A549 (cell line): ENCODE measurements around the gene RPL41. TPM values are rescaled to one million over a fixed set of nuclear protein-coding genes. Genes with fewer than 3 reads are reported as not detected.

Experiments
- ATAC-seq, 2 experiments: fragments of 200-7000 bp in 1 of 2; fragments of >200 bp in 1 of 2; cut with Nextera tagmentation in 1 of 2; cut with Tn5 transposase in 1 of 2; 3 replicates each; pipeline versions ENCODE4 v1.8.0 to v1.9.1; 2018 to 2020; ENCODE audit warnings: mild to moderate bottlenecking in 1 of 2, moderate library complexity in 1 of 2
- CTCF ChIA-PET: fragments of 300-600 bp; sonication (Branson Sonifier 250); formaldehyde crosslinking; extraction: SDS; loops from one replicate; lab custom pipeline; 2021; ENCODE audit warnings: antibody characterized with exemption, inconsistent platforms; lab: Yijun Ruan, JAX
- POLR2A ChIA-PET: fragments of 350-600 bp; formaldehyde crosslinking; extraction: SDS; loops from one replicate; lab custom pipeline; 2021; ENCODE audit warnings: antibody characterized with exemption, inconsistent platforms; lab: Yijun Ruan, JAX
- DNase-seq, 2 experiments: peaks; one replicate each; pipeline versions ENCODE4 v3.0.0 to v3.0.0-alpha.2; 2011 to 2016; ENCODE audit warnings: low read depth in 1 of 2, low spot score in 1 of 2
- FAIRE-seq: peaks from 2 replicates; lab custom pipeline; 2011; peaks lifted over from hg19 to GRCh38; lab: Jason Lieb, UNC
- H3K27ac ChIP-seq, 2 experiments: fragments of >200 bp; sonication (Bioruptor Twin); formaldehyde crosslinking; 3 replicates each; pipeline ENCODE4 v1.5.1; 2016 to 2017
- H3K4me1 ChIP-seq: fragments of >200 bp; sonication (Bioruptor Twin); formaldehyde crosslinking; 3 replicates; pipeline ENCODE4 v1.6.1; 2016
- H3K4me2 ChIP-seq: fragments of >200 bp; sonication (Bioruptor Twin); formaldehyde crosslinking; 3 replicates; pipeline ENCODE4 v1.6.1; 2016
- H3K4me3 ChIP-seq: fragments of >200 bp; sonication (Bioruptor Twin); formaldehyde crosslinking; 3 replicates; pipeline ENCODE4 v1.5.1; 2016
- H3K9me3 ChIP-seq: fragments of >200 bp; sonication (Bioruptor Twin); formaldehyde crosslinking; 3 replicates; pipeline ENCODE4 v1.6.1; 2016
- CBX2 ChIP-seq: fragments of 200-600 bp; sonication (generic); IDR thresholded peaks from 2 replicates; pipeline ENCODE4 v1.6.1; 2016; ENCODE audit warnings: low read depth, mild to moderate bottlenecking, borderline replicate concordance
- CTCF ChIP-seq: fragments of >200 bp; sonication (Bioruptor Twin); formaldehyde crosslinking; IDR thresholded peaks from 3 replicates; pipeline ENCODE4 v1.5.1; 2016
- E2F6 ChIP-seq: IDR thresholded peaks from 2 replicates; pipeline ENCODE4 v1.6.1; 2012; ENCODE audit warnings: low read depth, borderline replicate concordance
- ESRRA ChIP-seq: fragments of 150-350 bp; IDR thresholded peaks from 2 replicates; pipeline ENCODE4 v1.6.1; 2014; ENCODE audit warnings: mild to moderate bottlenecking, low read length, borderline replicate concordance
- GATA3 ChIP-seq: IDR thresholded peaks from 2 replicates; pipeline ENCODE4 v1.6.1; 2012; ENCODE audit warnings: borderline replicate concordance
- HOXA7 ChIP-seq: fragments of 250-450 bp; sonication (Bioruptor Pico); IDR thresholded peaks from 2 replicates; pipeline ENCODE4 v1.5.0; 2020; ENCODE audit warnings: mild to moderate bottlenecking, moderate library complexity
- HOXB5 ChIP-seq: fragments of 250-450 bp; sonication (Bioruptor Pico); IDR thresholded peaks from 2 replicates; pipeline ENCODE4 v1.5.0; 2020; ENCODE audit warnings: mild to moderate bottlenecking, moderate library complexity
- JUN ChIP-seq, 2 experiments: fragments of >200 bp; sonication (Bioruptor Twin); formaldehyde crosslinking; IDR thresholded peaks; 2 replicates in 1 of 2; 3 replicates in 1 of 2; pipeline ENCODE4 v1.6.1; 2016 to 2017
- MAFK ChIP-seq: fragments of 450-650 bp; IDR thresholded peaks from 2 replicates; pipeline ENCODE4 v1.6.1; 2014; ENCODE audit not compliant: partially characterized antibody
- NPAS2 ChIP-seq: fragments of 250-450 bp; sonication (Bioruptor Pico); IDR thresholded peaks from 2 replicates; pipeline ENCODE4 v1.8.0; 2022; ENCODE audit warnings: mild to moderate bottlenecking, moderate library complexity, borderline replicate concordance
- RAD21 ChIP-seq, 2 experiments: fragments of >200 bp in 1 of 2; sonication (Bioruptor Twin) in 1 of 2; formaldehyde crosslinking in 1 of 2; IDR thresholded peaks in 1 of 2; conservative IDR thresholded peaks in 1 of 2; 2 replicates in 1 of 2; 3 replicates in 1 of 2; pipeline ENCODE4 v1.6.1; 2012 to 2018; ENCODE audit warnings: inconsistent platforms in 1 of 2
- RCOR1 ChIP-seq: fragments of 150-350 bp; IDR thresholded peaks from 2 replicates; pipeline ENCODE4 v1.6.1; 2014; ENCODE audit warnings: antibody characterized with exemption, low read length, low read depth
- RFX5 ChIP-seq: fragments of 450-650 bp; IDR thresholded peaks from 2 replicates; pipeline ENCODE4 v1.7.1; 2014; ENCODE audit warnings: antibody characterized with exemption, mild to moderate bottlenecking, moderate library complexity
- TP53 ChIP-seq: fragments of 250-450 bp; sonication (Bioruptor Pico); IDR thresholded peaks from 2 replicates; pipeline ENCODE4 v1.5.0; 2021; ENCODE audit warnings: mild to moderate bottlenecking, moderate library complexity
- ZNF302 ChIP-seq: fragments of 250-450 bp; sonication (Bioruptor Pico); IDR thresholded peaks from 2 replicates; pipeline ENCODE4 v1.9.0; 2021; ENCODE audit warnings: inconsistent platforms, mild to moderate bottlenecking, moderate library complexity
- WGBS: methylation state at CpG from one replicate; pipeline ENCODE4 v1.1.6; 2017; ENCODE audit errors: missing lambda C conversion rate; 5-methylcytosine and 5-hydroxymethylcytosine counted together
- polyA plus RNA-seq, 4 experiments: library from polyadenylated mRNA; depleted of rRNA in 3 of 4; stranded (reverse); fragments of >200 nt; fragmentation: RNase III in 1 of 4; extraction: RNeasy Plus Mini Kit Qiagen cat#74134 plus additional on column Dnase treatment in 1 of 4; gene quantifications; 2 replicates in 3 of 4; 3 replicates in 1 of 4; pipeline ENCODE4 v1.2.3, GENCODE V29; 2011 to 2017
- TF ChIP-seq, protein P1 (sequence below): fragments of 250-450 bp; sonication (Bioruptor Pico); IDR thresholded peaks from 2 replicates; pipeline ENCODE4 v1.5.0; 2021; ENCODE audit warnings: mild to moderate bottlenecking, moderate library complexity, borderline replicate concordance

Gene RPL41
- polyA plus RNA-seq, 2 of the 4 experiments (the other 2 are of a cell fraction), result 8,804 to 9,351 TPM

DNA sequence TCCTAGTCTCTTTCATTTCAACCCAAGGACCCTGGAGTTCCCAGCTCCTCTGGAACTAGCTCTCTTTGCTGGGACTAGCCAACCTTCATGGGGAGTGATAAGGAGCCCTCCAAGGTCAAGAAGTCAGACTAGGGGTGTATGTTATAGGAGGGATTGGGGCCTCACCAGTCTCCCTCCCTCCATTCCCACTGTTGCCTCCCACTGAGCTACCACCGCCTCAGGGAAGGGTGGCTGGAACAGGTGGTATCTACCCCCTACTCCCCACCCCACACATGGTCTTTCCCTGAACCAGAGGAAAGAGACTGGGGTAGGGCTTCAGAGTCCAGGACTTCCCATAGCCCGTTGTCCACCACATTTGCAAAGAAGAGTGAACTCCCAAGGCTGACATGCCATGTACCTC, 34.1 kb upstream of the RPL41 start:
- FAIRE-seq (no peak), DNase-seq (no peak), ATAC-seq (no peak)
- Histone ChIP-seq H3K9me3 (no peaks in the 10 kb centered on the region), H3K27ac (peak overlapping the region; percentile 62 to 66; a peak in 3 of 6 replicates), H3K4me1 (peaks cover 30% of the 10 kb centered on the region), H3K4me3 (no peak overlapping the region), H3K4me2 (peak overlapping the region; percentile 94)
- 80% methylated on average over 2 of the region's 2 CpGs for WGBS
- POLR2A ChIA-PET, result interaction anchor here (3.3 kb wide), 1 partner anchor 22 kb away, joined by 13 read pairs; the partner anchor contains the start of gene PA2G4
- no peak for TF ChIP-seq NPAS2
- no peak for TF ChIP-seq GATA3
- no peak for TF ChIP-seq JUN (IDR thresholded peaks at IDR 0.05)
- no peak for TF ChIP-seq RFX5
- TF ChIP-seq HOXB5 (CRISPR knock-in tag), result no peak
- TF ChIP-seq, protein P1, sequence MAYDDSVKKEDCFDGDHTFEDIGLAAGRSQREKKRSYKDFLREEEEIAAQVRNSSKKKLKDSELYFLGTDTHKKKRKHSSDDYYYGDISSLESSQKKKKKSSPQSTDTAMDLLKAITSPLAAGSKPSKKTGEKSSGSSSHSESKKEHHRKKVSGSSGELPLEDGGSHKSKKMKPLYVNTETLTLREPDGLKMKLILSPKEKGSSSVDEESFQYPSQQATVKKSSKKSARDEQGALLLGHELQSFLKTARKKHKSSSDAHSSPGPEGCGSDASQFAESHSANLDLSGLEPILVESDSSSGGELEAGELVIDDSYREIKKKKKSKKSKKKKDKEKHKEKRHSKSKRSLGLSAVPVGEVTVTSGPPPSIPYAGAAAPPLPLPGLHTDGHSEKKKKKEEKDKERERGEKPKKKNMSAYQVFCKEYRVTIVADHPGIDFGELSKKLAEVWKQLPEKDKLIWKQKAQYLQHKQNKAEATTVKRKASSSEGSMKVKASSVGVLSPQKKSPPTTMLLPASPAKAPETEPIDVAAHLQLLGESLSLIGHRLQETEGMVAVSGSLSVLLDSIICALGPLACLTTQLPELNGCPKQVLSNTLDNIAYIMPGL (CRISPR knock-in tag), result no peak
- CTCF ChIA-PET, result interaction anchor here (0.7 to 2.7 kb wide), 9 partner anchors 13 to 112 kb away, joined by 3 to 13 read pairs (median 3); partner anchors contain the start of gene PA2G4

GRCh38 chr12:56082967-56083366, 33.5 kb upstream of the RPL41 start:
- ATAC-seq (no peak), FAIRE-seq (no peak), DNase-seq (no peak)
- peaks cover 30% of the 10 kb centered on the region for H3K4me1 ChIP-seq
- CTCF ChIA-PET, result interaction anchor here (0.7 to 2.7 kb wide), 7 partner anchors 12 to 111 kb away, joined by 3 to 13 read pairs (median 3); partner anchors contain the start of gene PA2G4
- TF ChIP-seq E2F6 (no peak), CBX2 (no peak), MAFK (no peak), TP53 (no peak), HOXB5 (CRISPR knock-in tag) (no peak), RCOR1 (no peak), ZNF302 (no peak), HOXA7 (no peak)
- TF ChIP-seq, protein P1 (CRISPR knock-in tag), result no peak
- TF ChIP-seq, all 56 proteins: peak for 0
- H3K9me3 ChIP-seq, result no peaks in the 10 kb centered on the region
- H3K4me2 ChIP-seq, result no peak overlapping the region
- H3K4me3 ChIP-seq, result no peak overlapping the region
- 67% methylated on average over 3 of the region's 3 CpGs for WGBS
- no peak overlapping the region for H3K27ac ChIP-seq
- POLR2A ChIA-PET, result interaction anchor here (3.3 kb wide), 1 partner anchor 21 kb away, joined by 13 read pairs; the partner anchor contains the start of gene PA2G4

GRCh38 chr12:56084958-56085543, 31.4 kb upstream of the RPL41 start:
- Histone ChIP-seq H3K27ac (no peak overlapping the region), H3K4me2 (no peak overlapping the region), H3K4me3 (no peak overlapping the region), H3K4me1 (peaks cover 30% of the 10 kb centered on the region), H3K9me3 (no peaks in the 10 kb centered on the region)
- DNase-seq (peak; percentile 53 to 62), ATAC-seq (peak in 1 of 2 experiments; percentile 65; a peak in 3 of 6 replicates), FAIRE-seq (no peak)
- ChIA-PET POLR2A (interaction anchor here (2.1 kb wide), 1 partner anchor 19 kb away, joined by 6 read pairs; the partner anchor contains the start of gene PA2G4), CTCF (interaction anchor here (0.5 to 1.9 kb wide), 6 partner anchors 12 to 55 kb away, joined by 3 to 6 read pairs (median 4); no protein-coding TSS in a partner anchor)
- WGBS, result 81% methylated on average over 15 of the region's 15 CpGs
- TF ChIP-seq CTCF (peak; percentile 31; the same call in 2 of the 3 replicates), RFX5 (no peak), ESRRA (peak; percentile 73; the same call in 1 of the 2 replicates), RAD21 (conservative IDR thresholded peaks at IDR 0.05 in 1 of 2, IDR thresholded peaks at IDR 0.05 in 1 of 2) (peak in 1 of 2 experiments; percentile 42; a peak in 2 of 5 replicates), NPAS2 (no peak)
